Tibial artery (tissue), 4 donors: Measurements from ENCODE around the gene SHMT1.

ENCODE experiments used
- DNase-seq, 2 donors: peaks; one replicate each; pipeline ENCODE4 v3.0.0-alpha.2; 2019
- H3K27ac ChIP-seq, 2 donors: fragments of 200-600 bp; sonication (generic) in 1 of 2; 1 replicate in 1 of 2; 2 replicates in 1 of 2; pipeline ENCODE4 v1.5.1; 2018 to 2019; ENCODE audit warnings: mild to moderate bottlenecking in 1 of 2
- H3K27me3 ChIP-seq, 2 donors: fragments of 200-600 bp; sonication (generic) in 1 of 2; one replicate each; pipeline versions ENCODE4 v1.5.1 to v1.6.0; 2016 to 2019
- H3K36me3 ChIP-seq, 3 donors: fragments of 200-600 bp; sonication (generic) in 2 of 3; one replicate each; pipeline ENCODE4 v1.5.1; 2016 to 2019; ENCODE audit warnings: mild to moderate bottlenecking in 2 of 3
- H3K4me1 ChIP-seq, 4 donors: fragments of 200-600 bp; sonication (generic) in 2 of 4; 1 replicate in 3 of 4; 2 replicates in 1 of 4; pipeline ENCODE4 v1.5.1; 2016 to 2019
- H3K4me3 ChIP-seq, 2 donors: fragments of 200-600 bp; sonication (generic) in 1 of 2; 1 replicate in 1 of 2; 2 replicates in 1 of 2; pipeline ENCODE4 v1.5.1; 2018 to 2019; ENCODE audit warnings: mild to moderate bottlenecking in 2 of 2
- H3K9me3 ChIP-seq, 3 donors: fragments of 200-600 bp; sonication (generic) in 1 of 3; one replicate each; pipeline ENCODE4 v1.5.1; 2016 to 2019
- intact Hi-C: fragments of 100-400 bp; cut with DNase I; formaldehyde crosslinking; loops from one replicate; pipeline ENCODE4 v1.15.0; 2023; ENCODE audit warnings: low total_unique reads
- TF ChIP-seq, protein P1 (sequence below), 2 experiments: fragments of 200-600 bp in 1 of 2; fragments of 450-650 bp in 1 of 2; IDR thresholded peaks; one replicate each; pipeline ENCODE4 v1.5.1; 2017 to 2019; ENCODE audit warnings: antibody characterized with exemption in 2 of 2, mild to moderate bottlenecking in 1 of 2, moderate library complexity in 1 of 2

SHMT1 gene

DNA sequence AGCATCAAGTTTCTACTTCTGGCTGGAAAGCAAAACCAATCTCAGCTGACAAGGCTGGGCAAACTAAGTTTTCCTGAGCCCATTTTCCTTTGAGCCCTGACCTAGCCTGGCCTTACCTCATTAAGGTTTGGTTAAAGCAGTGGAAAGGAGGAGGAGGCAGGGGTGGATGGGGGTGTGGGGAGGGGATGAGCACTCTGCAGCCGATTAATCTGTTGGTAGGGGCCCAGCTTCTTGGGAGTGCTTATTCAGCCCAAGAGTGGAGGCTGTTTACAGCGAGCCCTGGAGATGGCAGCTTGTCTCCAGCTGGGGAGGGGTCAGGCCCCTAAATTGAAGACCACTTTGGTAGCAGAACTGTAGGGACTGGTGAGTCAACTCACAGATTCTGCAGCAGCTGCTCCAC lies 36.3 kb downstream of the SHMT1 start:
- intact Hi-C loops, result no loop called here
- TF ChIP-seq, protein P1, sequence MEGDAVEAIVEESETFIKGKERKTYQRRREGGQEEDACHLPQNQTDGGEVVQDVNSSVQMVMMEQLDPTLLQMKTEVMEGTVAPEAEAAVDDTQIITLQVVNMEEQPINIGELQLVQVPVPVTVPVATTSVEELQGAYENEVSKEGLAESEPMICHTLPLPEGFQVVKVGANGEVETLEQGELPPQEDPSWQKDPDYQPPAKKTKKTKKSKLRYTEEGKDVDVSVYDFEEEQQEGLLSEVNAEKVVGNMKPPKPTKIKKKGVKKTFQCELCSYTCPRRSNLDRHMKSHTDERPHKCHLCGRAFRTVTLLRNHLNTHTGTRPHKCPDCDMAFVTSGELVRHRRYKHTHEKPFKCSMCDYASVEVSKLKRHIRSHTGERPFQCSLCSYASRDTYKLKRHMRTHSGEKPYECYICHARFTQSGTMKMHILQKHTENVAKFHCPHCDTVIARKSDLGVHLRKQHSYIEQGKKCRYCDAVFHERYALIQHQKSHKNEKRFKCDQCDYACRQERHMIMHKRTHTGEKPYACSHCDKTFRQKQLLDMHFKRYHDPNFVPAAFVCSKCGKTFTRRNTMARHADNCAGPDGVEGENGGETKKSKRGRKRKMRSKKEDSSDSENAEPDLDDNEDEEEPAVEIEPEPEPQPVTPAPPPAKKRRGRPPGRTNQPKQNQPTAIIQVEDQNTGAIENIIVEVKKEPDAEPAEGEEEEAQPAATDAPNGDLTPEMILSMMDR (IDR thresholded peaks at IDR 0.05), result no peak
- peaks cover 28 to 100% (median 68%) of the 10 kb centered on the region in 3 donors for H3K36me3 ChIP-seq
- no peak overlapping the region for H3K27ac ChIP-seq
- no peaks in the 10 kb centered on the region for H3K9me3 ChIP-seq
- H3K27me3 ChIP-seq, result no peaks in the 10 kb centered on the region
- H3K4me3 ChIP-seq, result no peak overlapping the region
- no peak for DNase-seq
- H3K4me1 ChIP-seq, result no peaks in the 10 kb centered on the region

DNA sequence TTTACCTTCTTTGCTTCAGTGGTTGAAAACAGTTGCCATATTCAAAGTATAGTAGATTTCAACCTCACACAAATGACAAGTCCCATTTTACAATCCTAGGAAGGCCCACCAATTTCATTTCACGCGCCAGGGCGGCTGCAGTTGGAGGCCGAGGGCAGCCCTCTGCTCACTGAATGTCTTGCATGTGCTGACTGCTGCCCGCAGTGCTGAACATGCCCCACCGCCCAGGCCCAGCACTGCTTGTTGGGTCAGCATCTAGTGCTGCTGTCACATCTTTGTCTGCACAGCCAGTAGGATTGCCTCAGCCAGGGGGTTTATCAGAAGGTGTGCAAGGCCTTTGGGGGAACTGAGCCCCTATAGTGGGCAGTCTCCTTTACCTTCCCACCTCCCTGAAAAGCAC lies 36.8 kb downstream of the SHMT1 start:
- no peak for DNase-seq
- intact Hi-C loops, result no loop called here
- no peak overlapping the region for H3K27ac ChIP-seq
- H3K4me1 ChIP-seq, result no peaks in the 10 kb centered on the region
- TF ChIP-seq, protein P1 (IDR thresholded peaks at IDR 0.05), result no peak
- H3K36me3 ChIP-seq, result peaks cover 28 to 100% (median 70%) of the 10 kb centered on the region in 3 donors
- no peak overlapping the region for H3K4me3 ChIP-seq
- H3K27me3 ChIP-seq, result no peaks in the 10 kb centered on the region
- H3K9me3 ChIP-seq, result no peaks in the 10 kb centered on the region

DNA sequence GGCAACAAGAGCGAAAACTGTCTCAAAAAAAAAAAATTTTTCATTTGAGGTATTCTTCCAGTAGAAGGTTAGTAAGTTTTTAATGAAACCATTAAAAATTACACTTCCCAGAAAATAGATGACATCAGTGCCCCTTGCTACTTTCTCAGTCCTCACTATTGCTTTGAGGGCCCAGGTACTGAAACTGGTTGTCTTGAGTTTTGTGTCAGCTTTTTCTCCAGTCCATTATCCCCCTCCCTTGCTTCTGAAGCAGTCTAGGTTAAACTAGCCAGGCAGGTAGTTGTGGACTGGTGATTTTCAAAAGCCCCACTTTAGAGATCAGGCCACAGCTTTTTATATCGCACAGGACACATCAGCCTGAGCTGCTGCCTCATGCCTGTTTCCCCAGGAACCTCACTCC lies 37.3 kb downstream of the SHMT1 start:
- Histone ChIP-seq H3K36me3 (peaks cover 28 to 100% (median 70%) of the 10 kb centered on the region in 3 donors), H3K4me1 (no peaks in the 10 kb centered on the region), H3K27ac (no peak overlapping the region), H3K4me3 (no peak overlapping the region), H3K9me3 (no peaks in the 10 kb centered on the region), H3K27me3 (no peaks in the 10 kb centered on the region)
- intact Hi-C loops, result no loop called here
- TF ChIP-seq, protein P1 (IDR thresholded peaks at IDR 0.05), result no peak
- DNase-seq, result no peak

DNA sequence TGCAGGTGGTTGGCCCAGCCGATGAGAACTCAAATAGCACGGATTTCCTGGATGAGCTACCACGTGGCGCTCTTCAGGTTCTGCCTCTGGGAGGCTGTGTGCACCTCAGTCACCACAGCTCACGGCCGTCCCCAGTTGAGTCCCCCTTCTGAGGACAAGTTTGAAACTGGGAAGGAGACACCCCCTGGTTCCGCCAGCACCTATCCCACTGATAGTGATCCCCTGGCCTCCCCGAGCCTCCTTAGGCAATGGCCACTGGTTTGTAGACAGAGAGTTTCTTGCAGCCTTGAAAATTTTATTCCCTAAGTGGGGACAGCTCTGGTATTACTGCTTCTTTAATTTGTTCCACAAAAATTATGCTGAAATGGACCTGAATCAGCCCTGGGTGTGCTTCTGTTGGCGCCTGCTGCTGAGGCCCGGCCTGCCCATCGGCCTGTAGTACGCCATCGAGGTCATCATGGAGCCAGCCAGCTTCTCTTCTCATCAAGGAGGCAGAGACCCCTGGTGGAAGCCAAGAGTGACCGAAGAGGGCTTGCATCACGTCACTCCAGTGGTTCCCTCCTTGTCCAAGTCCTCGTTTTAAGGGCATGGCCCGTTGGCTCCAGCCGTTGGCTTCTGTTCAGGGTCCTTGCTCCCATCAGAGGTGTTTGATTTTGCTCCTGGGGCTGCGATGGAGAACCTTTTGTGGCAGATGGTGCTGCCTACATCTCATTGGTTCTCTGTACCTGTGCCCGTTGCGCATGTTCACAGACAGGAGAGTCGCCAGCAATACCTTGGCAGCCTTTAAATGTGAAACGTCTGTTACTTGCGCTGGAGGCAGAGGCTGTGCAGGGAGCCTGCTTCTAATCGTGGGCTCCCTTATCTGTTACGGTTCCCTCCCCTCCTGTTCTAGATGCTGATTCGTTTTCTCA lies 39.0 kb downstream of the SHMT1 start:
- intact Hi-C loops, result no loop called here
- TF ChIP-seq, protein P1 (IDR thresholded peaks at IDR 0.05), result no peak

DNA sequence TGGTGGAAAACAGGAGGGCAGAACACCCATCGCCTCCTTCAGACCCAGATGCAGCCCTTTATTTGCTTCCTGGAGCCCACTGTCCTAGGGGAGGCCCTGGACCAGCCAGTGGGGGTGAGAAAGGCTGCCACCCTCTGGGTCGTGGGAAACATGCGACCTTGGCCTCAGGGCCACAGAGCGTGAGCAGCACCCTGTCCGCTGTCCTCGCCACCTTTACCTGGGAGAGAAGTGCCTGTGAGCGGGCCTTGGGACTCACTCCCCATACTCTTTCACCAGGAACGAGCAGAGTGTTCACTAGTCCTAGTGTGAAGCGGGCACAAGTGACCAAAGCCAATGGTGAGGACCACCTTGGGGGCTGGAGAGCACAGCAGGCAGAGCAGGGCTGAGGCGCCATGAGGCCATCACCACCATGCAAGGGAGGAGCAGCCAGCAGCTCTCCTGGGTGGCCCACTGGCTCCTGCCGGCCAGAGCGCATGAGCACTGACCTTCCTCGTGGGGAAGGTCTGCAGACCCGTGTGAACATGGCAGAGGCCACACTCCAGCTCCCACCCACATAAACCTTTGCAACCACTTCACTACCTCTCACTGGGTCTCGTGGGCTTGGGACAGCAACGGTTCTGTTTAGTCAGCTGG lies 39.7 kb downstream of the SHMT1 start:
- intact Hi-C loops, result no loop called here
- Histone ChIP-seq H3K27ac (no peak overlapping the region), H3K4me3 (no peak overlapping the region), H3K36me3 (peaks cover 34 to 100% (median 81%) of the 10 kb centered on the region in 3 donors), H3K9me3 (no peaks in the 10 kb centered on the region), H3K27me3 (no peaks in the 10 kb centered on the region), H3K4me1 (peaks cover 0 to 22% (median 13%) of the 10 kb centered on the region in 4 donors)
- no peak for DNase-seq
- TF ChIP-seq, protein P1 (IDR thresholded peaks at IDR 0.05), result no peak

More for the DNA sequence above, 39.0 kb downstream of the SHMT1 start:
- H3K36me3 ChIP-seq, result peaks cover 34 to 100% (median 84%) of the 10 kb centered on the region in 3 donors
- H3K27me3 ChIP-seq, result no peaks in the 10 kb centered on the region
- H3K9me3 ChIP-seq, result no peaks in the 10 kb centered on the region
- H3K4me3 ChIP-seq, result no peak overlapping the region
- H3K4me1 ChIP-seq, result peaks cover 0 to 14% (median 8%) of the 10 kb centered on the region in 4 donors
- H3K27ac ChIP-seq, result no peak overlapping the region
- DNase-seq, result peak in 1 of 2 donors; percentile 47
